Thoracic aorta (tissue), 2 donors: ENCODE results near the gene MAIP1. TPM values are rescaled to one million over a fixed set of nuclear protein-coding genes. Genes with fewer than 3 reads are reported as not detected.

Experiments
- ATAC-seq: fragments of 150-250 bp; one replicate; pipeline ENCODE4 v1.8.0; 2017; ENCODE audit warnings: low read depth; ENCODE audit not compliant: insufficient number of reproducible peaks, low FRiP score
- DNase-seq: peaks from one replicate; pipeline ENCODE4 v3.0.0-alpha.2; 2020; ENCODE audit warnings: low spot score
- H3K27ac ChIP-seq, 2 donors: fragments of 200-600 bp; sonication (generic); 1 replicate in 1 of 2; 2 replicates in 1 of 2; pipeline ENCODE4 v1.5.1; 2016; ENCODE audit warnings: mild to moderate bottlenecking in 2 of 2, moderate library complexity in 2 of 2
- H3K27me3 ChIP-seq: fragments of 200-600 bp; sonication (generic); replicated peaks from 2 replicates; pipeline ENCODE4 v1.6.0; 2016; ENCODE audit warnings: mild to moderate bottlenecking; ENCODE audit not compliant: insufficient read depth
- H3K36me3 ChIP-seq: fragments of 200-600 bp; sonication (generic); one replicate; pipeline ENCODE4 v1.5.1; 2016
- H3K4me1 ChIP-seq, 2 donors: fragments of 200-600 bp; sonication (generic); 1 replicate in 1 of 2; 2 replicates in 1 of 2; pipeline versions ENCODE4 v1.5.1 to v1.6.0; 2016; ENCODE audit warnings: low read depth in 2 of 2, mild to moderate bottlenecking in 1 of 2; ENCODE audit not compliant: control insufficient read depth in 1 of 2
- H3K4me3 ChIP-seq: fragments of 200-600 bp; sonication (generic); 2 replicates; pipeline ENCODE4 v1.5.1; 2016; ENCODE audit warnings: mild to moderate bottlenecking
- H3K9me3 ChIP-seq: fragments of 200-600 bp; sonication (generic); 2 replicates; pipeline ENCODE4 v1.5.1; 2016
- CTCF ChIP-seq: fragments of 200-600 bp; sonication (generic); IDR thresholded peaks from one replicate; pipeline ENCODE4 v1.5.1; 2019; ENCODE audit warnings: antibody characterized with exemption
- total RNA-seq, 2 donors: library from RNA; depleted of rRNA; stranded (reverse); fragments of >200 nt; gene quantifications; one replicate each; pipeline versions ENCODE4 v1.1.0 to v1.2.3, GENCODE V29; 2016

The MAIP1 gene
- total RNA-seq, 2 donors from 2014 or later = 4.2 to 8.6 TPM

DNA sequence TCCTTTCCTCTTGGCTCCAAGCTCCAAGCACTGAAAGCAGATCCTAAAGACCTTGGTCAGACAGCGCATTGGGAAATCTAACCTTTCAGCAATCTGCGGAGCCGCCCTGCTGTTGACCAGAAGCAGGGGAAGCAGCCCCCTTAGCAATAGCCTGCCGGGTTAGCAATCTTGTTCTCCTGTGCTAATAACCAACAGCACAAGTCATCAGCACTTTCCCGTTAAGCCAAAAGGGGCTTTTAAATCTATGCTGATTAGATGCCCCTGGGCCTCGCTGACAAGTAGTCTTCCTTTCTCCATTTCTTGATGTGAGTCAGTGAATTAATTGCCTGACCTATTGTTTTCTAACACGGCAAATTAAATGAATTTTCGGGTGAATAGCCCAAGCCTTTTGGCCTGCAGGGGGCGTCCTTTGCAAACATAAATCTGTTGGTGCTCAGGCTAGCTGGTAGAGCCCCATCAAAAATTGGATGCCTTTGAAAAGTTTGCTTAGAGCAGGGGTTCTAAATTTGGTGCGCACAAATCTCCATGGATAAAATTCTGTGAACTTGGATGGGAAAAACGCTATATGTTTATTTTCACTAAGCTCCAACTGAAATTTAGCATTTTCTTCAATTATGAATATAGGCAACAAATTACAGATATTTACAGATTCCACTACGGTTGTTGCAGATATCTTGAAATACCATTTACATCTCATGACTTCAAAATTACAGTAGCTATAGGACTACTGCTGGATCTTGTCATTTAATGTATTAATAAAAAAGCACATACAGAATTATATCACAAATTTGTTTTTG is 24.6 kb downstream of the MAIP1 start:
- no peak overlapping the region for H3K27ac ChIP-seq
- DNase-seq = peak; percentile 45
- H3K27me3 ChIP-seq = no peaks in the 10 kb centered on the region
- TF ChIP-seq CTCF = peak; percentile 81
- ATAC-seq = peak; percentile 48
- H3K4me3 ChIP-seq = peak overlapping the region; percentile 57
- no peaks in the 10 kb centered on the region for H3K36me3 ChIP-seq
- no peaks in the 10 kb centered on the region for H3K9me3 ChIP-seq
- peaks cover 0 to 5% of the 10 kb centered on the region in 2 donors for H3K4me1 ChIP-seq

DNA sequence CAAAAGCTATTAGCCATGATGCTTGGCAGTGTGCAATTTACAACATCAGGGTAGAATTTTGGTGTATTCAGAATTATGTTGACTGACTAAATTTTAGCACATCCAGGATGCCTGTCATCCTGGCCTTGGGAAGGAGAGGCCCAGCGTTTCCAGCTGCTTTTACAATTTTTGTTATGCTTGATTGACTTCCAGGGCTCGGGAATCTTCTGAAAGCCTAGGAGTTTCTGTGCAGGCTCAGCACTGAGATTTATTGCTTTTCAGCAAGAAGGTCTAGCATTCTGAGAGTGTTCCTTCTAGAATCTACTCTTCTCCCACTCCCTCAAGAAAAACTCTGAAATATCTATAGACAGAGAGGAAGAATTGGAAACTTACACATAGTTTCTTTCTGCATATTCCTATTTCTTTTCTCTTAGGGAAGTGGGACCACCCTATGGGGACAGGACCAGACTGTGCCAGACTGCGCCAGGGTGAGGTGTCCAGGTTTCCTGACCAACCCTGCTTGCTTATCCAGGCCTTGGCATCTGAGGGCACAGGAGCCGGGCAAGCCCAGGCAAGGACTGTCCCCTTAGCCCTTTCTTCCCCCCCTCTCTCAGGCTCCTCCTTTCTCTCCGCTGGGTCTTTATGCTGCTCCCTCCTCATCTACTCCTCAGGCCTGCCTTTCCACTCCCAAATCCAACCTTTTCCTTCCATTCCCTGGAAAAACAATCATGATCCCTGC is 26.9 kb downstream of the MAIP1 start:
- Histone ChIP-seq H3K4me3 (no peak overlapping the region), H3K36me3 (no peaks in the 10 kb centered on the region), H3K4me1 (peaks cover 0 to 5% of the 10 kb centered on the region in 2 donors), H3K9me3 (no peaks in the 10 kb centered on the region), H3K27me3 (no peaks in the 10 kb centered on the region), H3K27ac (no peak overlapping the region)
- no peak for DNase-seq
- no peak for TF ChIP-seq CTCF
- ATAC-seq = no peak

- Histone ChIP-seq H3K36me3 (no peaks in the 10 kb centered on the region), H3K27me3 (no peaks in the 10 kb centered on the region), H3K4me3 (no peak overlapping the region), H3K27ac (no peak overlapping the region), H3K4me1 (peaks cover 0 to 5% of the 10 kb centered on the region in 2 donors), H3K9me3 (no peaks in the 10 kb centered on the region)
- no peak for DNase-seq
- no peak for TF ChIP-seq CTCF
- ATAC-seq = no peak
These were observed 28.2 kb downstream of the MAIP1 start for GRCh38 chr2:199983534-199983933.

- Histone ChIP-seq H3K36me3 (no peaks in the 10 kb centered on the region), H3K9me3 (no peaks in the 10 kb centered on the region), H3K4me1 (peaks cover 0 to 5% of the 10 kb centered on the region in 2 donors), H3K27me3 (no peaks in the 10 kb centered on the region), H3K4me3 (no peak overlapping the region), H3K27ac (no peak overlapping the region)
- DNase-seq = no peak
- no peak for TF ChIP-seq CTCF
- ATAC-seq = no peak
These were observed 28.8 kb downstream of the MAIP1 start for GRCh38 chr2:199984159-199984558.

GRCh38 chr2:199984755-199985154 is 29.4 kb downstream of the MAIP1 start:
- DNase-seq = no peak
- no peak for ATAC-seq
- H3K27ac ChIP-seq = no peak overlapping the region

More at GRCh38 chr2:199984755-199985154, 29.4 kb downstream of the MAIP1 start:
- no peaks in the 10 kb centered on the region for H3K27me3 ChIP-seq
- TF ChIP-seq CTCF = no peak
- no peaks in the 10 kb centered on the region for H3K36me3 ChIP-seq
- no peaks in the 10 kb centered on the region for H3K9me3 ChIP-seq
- H3K4me3 ChIP-seq = no peak overlapping the region
- H3K4me1 ChIP-seq = peaks cover 0 to 1% of the 10 kb centered on the region in 2 donors
